ENCODE data around the gene NLGN1. TPM values are rescaled to one million over a fixed set of nuclear protein-coding genes. Genes with fewer than 3 reads are reported as not detected.

Gene NLGN1
- total RNA-seq, 3 donors from 2014 or later: 4.4 to 12.3 (median 6.9) TPM

DNA sequence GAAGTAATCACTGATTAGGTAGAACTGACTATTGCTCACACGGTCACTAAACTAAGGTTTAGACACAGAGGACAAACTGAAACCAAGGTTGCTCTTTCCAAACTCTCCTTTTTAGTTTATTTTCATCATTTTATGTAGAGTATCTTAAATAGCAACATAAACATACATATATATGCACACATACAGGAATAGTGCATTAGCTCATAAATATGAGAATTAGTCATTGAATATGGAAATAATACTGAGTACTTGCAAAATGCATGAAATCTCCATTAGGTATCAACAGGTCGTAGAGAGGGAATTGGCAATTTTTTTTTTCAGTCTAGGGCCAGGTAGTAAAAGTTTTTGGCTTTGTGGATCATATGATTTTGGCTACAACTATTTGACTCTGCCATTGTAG lies 557.1 kb downstream of the NLGN1 start:
- Histone ChIP-seq H3K27ac (no peak overlapping the region), H3K4me1 (no peaks in the 10 kb centered on the region), H3K36me3 (no peaks in the 10 kb centered on the region), H3K4me3 (no peak overlapping the region), H3K27me3 (no peaks in the 10 kb centered on the region), H3K9me3 (no peaks in the 10 kb centered on the region)
- intact Hi-C loops (cut with DNase I; ENCODE audit: low total_unique reads): no loop called here
- TF ChIP-seq POLR2AphosphoS5 (IDR thresholded peaks at IDR 0.05) (no peak), POLR2A (IDR thresholded peaks at IDR 0.05) (no peak)
- no peak for DNase-seq (ENCODE audit: low spot score in 2 of 2)

GRCh38 chr3:173957646-173958045 lies 560.1 kb downstream of the NLGN1 start:
- DNase-seq (ENCODE audit: low spot score in 2 of 2): no peak
- no peaks in the 10 kb centered on the region for H3K4me1 ChIP-seq
- no peak overlapping the region for H3K4me3 ChIP-seq
- H3K36me3 ChIP-seq: no peaks in the 10 kb centered on the region
- H3K27ac ChIP-seq: no peak overlapping the region
- TF ChIP-seq POLR2AphosphoS5 (IDR thresholded peaks at IDR 0.05) (no peak), POLR2A (IDR thresholded peaks at IDR 0.05) (no peak), CTCF (IDR thresholded peaks at IDR 0.05) (no peak)
- no peaks in the 10 kb centered on the region for H3K9me3 ChIP-seq
- intact Hi-C loops (cut with DNase I; ENCODE audit: low total_unique reads): no loop called here
- no peaks in the 10 kb centered on the region for H3K27me3 ChIP-seq

- no peak for TF ChIP-seq POLR2AphosphoS5 (IDR thresholded peaks at IDR 0.05)
- no peak for TF ChIP-seq POLR2A (IDR thresholded peaks at IDR 0.05)
- no peak for TF ChIP-seq CTCF (IDR thresholded peaks at IDR 0.05)
- Histone ChIP-seq H3K27me3 (no peaks in the 10 kb centered on the region), H3K27ac (no peak overlapping the region), H3K36me3 (no peaks in the 10 kb centered on the region), H3K9me3 (no peaks in the 10 kb centered on the region), H3K4me3 (no peak overlapping the region), H3K4me1 (no peaks in the 10 kb centered on the region)
- DNase-seq (ENCODE audit: low spot score in 2 of 2): no peak
- intact Hi-C loops (cut with DNase I; ENCODE audit: low total_unique reads): no loop called here
Measured at GRCh38 chr3:173958805-173959204, 561.3 kb downstream of the NLGN1 start.

DNA sequence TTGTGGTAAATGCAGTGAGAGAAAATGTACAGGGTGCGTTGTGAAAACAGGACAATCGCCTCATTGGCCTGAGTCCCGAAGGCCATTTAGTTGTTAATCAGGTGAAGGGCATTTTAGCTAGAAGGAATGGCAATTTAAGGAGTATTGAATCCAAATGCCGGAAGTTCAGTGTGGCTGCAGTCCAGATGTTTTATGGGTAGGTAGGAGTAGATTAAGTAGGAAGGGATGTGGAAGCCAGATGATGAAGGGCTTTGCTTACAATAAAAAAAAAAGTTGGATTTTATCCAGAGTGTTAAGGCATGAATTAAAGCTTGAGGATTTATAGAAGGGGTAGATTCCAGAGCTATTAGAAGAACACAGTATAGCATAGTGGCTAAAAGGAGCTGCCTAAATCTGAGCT lies 572.7 kb downstream of the NLGN1 start:
- Histone ChIP-seq H3K4me1 (no peaks in the 10 kb centered on the region), H3K27ac (no peak overlapping the region), H3K36me3 (no peaks in the 10 kb centered on the region), H3K4me3 (no peak overlapping the region), H3K9me3 (no peaks in the 10 kb centered on the region), H3K27me3 (no peaks in the 10 kb centered on the region)
- DNase-seq (ENCODE audit: low spot score in 2 of 2): no peak
- intact Hi-C loops (cut with DNase I; ENCODE audit: low total_unique reads): no loop called here
- TF ChIP-seq POLR2A (IDR thresholded peaks at IDR 0.05): no peak
- TF ChIP-seq POLR2AphosphoS5 (IDR thresholded peaks at IDR 0.05): no peak
- no peak for TF ChIP-seq CTCF (IDR thresholded peaks at IDR 0.05)

GRCh38 chr3:173976281-173976680 lies 578.7 kb downstream of the NLGN1 start:
- no peak for TF ChIP-seq CTCF (IDR thresholded peaks at IDR 0.05)
- no peak for TF ChIP-seq POLR2AphosphoS5 (IDR thresholded peaks at IDR 0.05)
- no peak for TF ChIP-seq POLR2A (IDR thresholded peaks at IDR 0.05)
- Histone ChIP-seq H3K9me3 (no peaks in the 10 kb centered on the region), H3K4me1 (no peaks in the 10 kb centered on the region), H3K4me3 (no peak overlapping the region), H3K36me3 (no peaks in the 10 kb centered on the region), H3K27me3 (no peaks in the 10 kb centered on the region), H3K27ac (no peak overlapping the region)
- intact Hi-C loops (cut with DNase I; ENCODE audit: low total_unique reads): no loop called here
- DNase-seq (ENCODE audit: low spot score in 2 of 2): no peak

- DNase-seq (ENCODE audit: low spot score in 2 of 2): no peak
- intact Hi-C loops (cut with DNase I; ENCODE audit: low total_unique reads): no loop called here
- Histone ChIP-seq H3K27me3 (no peaks in the 10 kb centered on the region), H3K36me3 (no peaks in the 10 kb centered on the region), H3K4me3 (no peak overlapping the region), H3K4me1 (no peaks in the 10 kb centered on the region), H3K9me3 (no peaks in the 10 kb centered on the region), H3K27ac (no peak overlapping the region)
- TF ChIP-seq CTCF (IDR thresholded peaks at IDR 0.05) (no peak), POLR2AphosphoS5 (IDR thresholded peaks at IDR 0.05) (no peak), POLR2A (IDR thresholded peaks at IDR 0.05) (no peak)
Measured at GRCh38 chr3:173977747-173978146, 580.2 kb downstream of the NLGN1 start.
